GM21423 (cell line): Measurements from ENCODE around the gene GALM.
"Not testable (repeated sequence)": the region's sequence is repeated elsewhere in the genome, so short reads cannot be mapped to it uniquely, and the experiment has no call there.

Experiments used
- ATAC-seq: cut with Tn5 transposase; IDR thresholded peaks from one replicate; pipeline ENCODE4 v1.9.1; 2021; ENCODE audit warnings: mild to moderate bottlenecking, moderate library complexity; ENCODE audit not compliant: unreplicated experiment

Gene GALM

GRCh38 chr2:38755891-38756290, 90.0 kb downstream of the GALM start:
- not testable (repeated sequence) for ATAC-seq

GRCh38 chr2:38763228-38763627, 97.3 kb downstream of the GALM start:
- no peak for ATAC-seq

GRCh38 chr2:38763728-38764127, 97.8 kb downstream of the GALM start:
- no peak for ATAC-seq

GRCh38 chr2:38765149-38765548, 99.2 kb downstream of the GALM start:
- no peak for ATAC-seq

- ATAC-seq, result no peak
Measured at GRCh38 chr2:38765551-38765950, 99.6 kb downstream of the GALM start.

GRCh38 chr2:38771632-38772031, 105.7 kb downstream of the GALM start:
- no peak for ATAC-seq

GRCh38 chr2:38775097-38775920, 109.4 kb downstream of the GALM start:
- ATAC-seq, result no peak

GRCh38 chr2:38775921-38776225, 110.0 kb downstream of the GALM start:
- no peak for ATAC-seq

- ATAC-seq, result no peak
Measured at GRCh38 chr2:38776531-38776930, 110.6 kb downstream of the GALM start.

GRCh38 chr2:38778687-38779082, 112.8 kb downstream of the GALM start:
- no peak for ATAC-seq

- no peak for ATAC-seq
Measured at GRCh38 chr2:38783586-38783985, 117.7 kb downstream of the GALM start.
